ENCODE data around the gene DAB2IP.

Gene DAB2IP

DNA sequence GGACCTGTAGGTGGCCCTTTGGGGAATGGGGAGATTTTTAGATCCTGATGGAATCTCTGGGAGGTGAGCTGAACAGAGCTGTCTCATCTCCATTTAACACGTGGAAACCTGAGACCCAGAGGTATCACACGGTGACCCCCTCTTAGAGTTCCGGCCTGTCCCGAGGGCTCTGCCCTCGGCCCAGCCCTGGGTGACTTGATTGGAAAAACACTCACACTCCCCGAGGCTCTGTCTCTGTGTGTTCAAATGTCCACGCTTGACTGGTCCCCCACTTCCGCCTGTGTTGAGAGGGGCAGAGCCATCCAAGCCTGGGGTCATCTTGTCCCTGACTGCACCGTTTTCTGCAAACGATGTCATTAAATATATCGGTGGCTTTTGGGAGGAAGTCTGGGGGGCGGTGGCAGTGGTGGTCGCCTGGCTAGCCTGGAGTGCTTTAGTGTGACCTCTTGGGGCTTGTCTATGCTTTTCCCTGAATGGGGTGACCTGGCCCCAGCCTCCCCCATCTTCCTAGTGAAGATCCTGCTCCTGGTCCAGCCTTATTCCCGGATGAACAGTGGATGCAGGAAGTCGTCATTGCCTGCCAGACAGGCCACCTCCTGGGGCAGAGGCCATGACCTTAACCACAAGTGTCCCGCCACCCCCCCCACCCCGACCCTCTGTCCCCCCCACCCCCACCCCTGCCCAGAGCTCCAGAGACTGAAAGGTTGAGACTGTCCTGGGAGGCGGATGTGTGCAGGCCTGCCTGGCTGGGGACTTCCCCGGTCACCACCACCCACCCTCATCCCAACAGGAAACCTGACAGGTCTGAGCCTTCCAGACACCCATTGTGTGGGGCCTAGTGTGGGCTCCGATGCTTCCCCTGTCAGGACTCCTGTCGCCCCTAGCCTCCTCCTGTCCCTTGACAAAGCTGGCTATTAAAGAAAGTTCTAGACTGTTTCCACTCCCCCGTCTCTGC is 5.3 kb upstream of the DAB2IP start:
- DNase-seq = no peak

DNA sequence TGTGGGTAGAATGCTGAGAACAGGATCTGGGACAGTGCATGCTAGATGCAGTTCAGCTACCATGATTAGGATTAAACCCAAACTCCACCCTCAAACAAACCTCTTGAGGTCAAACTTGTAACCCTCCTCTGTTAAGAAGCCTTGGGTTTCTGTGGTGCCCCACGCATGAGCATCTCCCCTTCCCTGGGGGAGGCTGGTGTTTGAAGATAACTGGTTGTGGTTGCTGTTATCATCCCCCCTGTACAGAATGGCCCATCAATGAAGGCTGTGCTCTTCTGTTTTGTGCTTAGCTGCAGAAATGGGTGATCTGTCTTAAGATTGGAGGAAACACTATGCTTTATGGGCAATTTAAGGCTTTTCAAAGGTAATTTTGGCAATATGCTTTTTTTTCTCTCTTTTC is 4.4 kb upstream of the DAB2IP start:
- no peak for DNase-seq

- DNase-seq = no peak
Observed at GRCh38 chr9:121648172-121648571, 3.3 kb upstream of the DAB2IP start.

- DNase-seq = no peak
Observed at GRCh38 chr9:121648799-121649198, 2.6 kb upstream of the DAB2IP start.

DNA sequence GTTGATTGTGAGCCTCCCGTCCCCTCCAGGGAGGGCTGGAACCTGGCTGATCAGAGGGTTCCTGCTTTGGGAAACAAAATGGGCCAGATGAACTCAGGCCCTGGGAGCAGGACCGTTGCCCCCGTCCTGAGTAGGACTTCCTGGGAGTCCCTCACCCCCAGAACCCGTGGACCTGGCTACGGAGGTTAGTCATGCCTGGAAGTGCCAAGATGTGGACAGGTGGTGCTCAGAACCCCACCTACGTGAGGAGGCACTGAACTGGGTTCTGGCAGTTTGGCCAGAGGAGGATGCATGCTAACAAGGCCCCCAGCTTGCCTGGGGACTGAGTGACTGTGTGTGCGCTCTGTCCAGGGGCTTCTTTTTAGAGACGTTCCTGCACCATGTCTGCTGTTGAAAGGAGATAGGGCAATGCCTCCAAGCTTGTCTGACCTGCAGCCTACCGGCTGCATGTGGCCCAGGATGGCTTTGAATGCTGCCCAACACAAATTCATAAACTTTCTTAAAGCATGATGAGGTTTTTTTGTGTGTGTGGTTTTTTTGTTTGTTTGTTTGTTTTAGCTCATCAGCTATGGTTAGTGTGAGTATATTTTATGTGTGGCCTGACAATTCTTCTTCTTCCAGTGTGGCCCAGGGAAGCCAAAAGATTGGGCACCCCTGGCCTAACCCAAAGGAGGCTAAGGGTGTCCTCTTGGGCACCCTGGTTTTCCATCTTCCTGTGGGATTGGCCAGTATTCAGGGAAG is 1.8 kb upstream of the DAB2IP start:
- DNase-seq = no peak

DNA sequence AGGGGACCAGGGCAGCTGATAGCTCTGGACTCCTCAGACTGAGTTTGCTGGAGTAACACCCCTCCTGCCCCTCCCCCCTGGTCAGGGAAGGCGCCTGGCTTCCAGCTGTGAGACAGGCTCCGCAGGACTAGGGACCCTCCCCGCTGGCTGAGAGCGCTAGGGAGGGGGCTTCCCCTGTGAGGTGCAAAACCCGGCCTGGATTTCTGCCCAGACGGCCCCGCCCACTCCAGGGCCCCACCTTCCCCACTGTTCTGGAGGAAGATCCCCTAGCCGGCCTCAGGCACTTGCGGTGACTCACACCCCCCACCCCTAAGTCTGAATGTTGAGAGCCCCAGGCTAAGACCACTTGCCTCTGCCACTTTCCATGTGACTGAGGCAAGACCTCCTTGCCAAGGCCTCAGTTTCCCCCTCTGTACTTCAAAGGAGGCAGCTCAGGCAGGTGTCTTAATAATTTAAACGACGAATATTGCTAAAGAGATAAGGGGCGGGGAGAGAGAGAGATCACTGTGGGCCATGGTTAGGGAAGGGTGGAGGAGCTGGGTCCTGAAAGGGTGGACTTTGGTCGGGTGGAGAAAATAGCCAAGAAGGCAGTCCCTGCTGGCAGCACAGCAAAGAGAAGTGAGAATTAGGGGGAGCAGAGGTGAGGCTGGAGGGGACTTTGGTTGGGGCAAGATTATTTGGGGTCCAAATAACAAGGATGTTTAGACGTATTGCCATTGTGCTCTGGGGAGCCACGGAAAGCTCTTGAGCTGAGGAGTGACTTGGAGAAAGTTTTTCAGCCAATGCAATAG is 1.0 kb upstream of the DAB2IP start:
- no peak for DNase-seq

GRCh38 chr9:121651008-121651294 is 483 bp upstream of the DAB2IP start:
- no peak for DNase-seq

DNA sequence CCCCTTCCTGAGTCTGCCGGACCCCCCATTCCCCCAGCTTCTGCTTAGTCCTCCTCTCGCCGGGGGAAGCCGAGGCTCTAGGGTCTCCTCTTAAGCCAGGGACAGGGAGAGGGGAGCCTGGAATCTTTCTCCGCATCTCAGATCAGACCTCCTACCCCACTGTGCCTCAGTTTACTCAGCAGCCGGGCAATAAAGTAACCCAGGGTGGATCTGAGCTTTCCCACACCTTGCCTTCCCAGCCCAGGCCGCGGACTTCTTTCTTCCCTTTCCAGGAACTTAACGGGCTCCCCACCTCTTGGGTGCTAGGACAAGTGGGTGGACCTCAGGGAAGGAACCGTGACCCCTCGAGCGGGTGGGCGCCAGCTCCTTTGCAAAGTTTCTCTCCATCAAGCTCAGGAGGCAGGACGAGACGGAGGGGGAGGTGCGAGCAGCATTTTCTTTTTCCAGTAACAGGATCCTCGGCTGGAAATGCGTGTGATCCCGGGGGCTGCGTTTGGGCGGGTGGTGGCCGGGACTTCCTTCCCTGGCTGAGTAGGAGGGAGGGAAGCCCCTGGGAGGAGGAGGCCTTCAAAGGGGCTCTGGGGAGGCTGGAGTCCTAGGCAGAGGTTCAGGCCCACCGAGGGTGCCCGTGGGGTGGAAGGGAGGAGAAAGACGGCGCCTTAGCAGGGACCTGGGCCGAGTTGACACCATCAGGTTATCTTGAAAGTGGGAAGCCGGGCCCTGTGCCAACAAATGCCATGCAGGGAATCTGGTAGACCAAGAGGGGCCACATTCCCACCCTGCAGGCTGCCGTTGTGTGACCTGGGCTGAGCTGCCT is 795 bp downstream of the DAB2IP start:
- DNase-seq = no peak

- no peak for DNase-seq
Observed at GRCh38 chr9:121652838-121653231, 1.4 kb downstream of the DAB2IP start.

DNA sequence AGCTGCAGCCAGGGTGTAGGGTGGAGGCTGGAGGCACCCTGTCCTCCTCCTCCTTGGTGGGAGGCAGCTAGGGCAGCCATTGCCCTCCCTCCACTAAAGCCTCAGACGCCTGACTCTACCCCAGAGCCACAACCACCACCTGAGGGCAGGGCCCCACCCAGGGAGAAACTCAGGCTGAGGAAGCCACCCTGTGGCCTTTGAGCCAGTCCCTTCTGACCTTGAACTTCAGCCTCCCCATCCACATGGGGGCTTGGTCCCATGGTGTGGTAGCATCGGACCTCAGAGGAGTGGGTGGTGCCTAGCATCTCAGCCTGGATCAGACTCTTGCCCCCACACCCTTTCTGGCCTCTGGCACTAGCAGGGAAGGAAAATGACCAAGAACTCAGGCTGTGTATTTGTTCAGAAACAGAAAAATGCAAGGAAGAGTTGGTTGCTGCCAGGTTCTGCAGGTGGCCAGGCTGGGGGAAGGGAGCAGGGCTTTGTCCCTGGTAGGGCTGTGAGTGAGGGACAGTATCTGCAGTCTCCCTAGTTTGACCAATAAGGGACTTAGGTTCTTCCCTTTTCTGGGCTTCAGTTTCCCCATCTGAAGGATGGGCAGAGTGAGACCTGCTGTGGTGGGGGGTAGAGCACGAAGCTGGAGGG is 3.2 kb downstream of the DAB2IP start:
- no peak for DNase-seq

DNA sequence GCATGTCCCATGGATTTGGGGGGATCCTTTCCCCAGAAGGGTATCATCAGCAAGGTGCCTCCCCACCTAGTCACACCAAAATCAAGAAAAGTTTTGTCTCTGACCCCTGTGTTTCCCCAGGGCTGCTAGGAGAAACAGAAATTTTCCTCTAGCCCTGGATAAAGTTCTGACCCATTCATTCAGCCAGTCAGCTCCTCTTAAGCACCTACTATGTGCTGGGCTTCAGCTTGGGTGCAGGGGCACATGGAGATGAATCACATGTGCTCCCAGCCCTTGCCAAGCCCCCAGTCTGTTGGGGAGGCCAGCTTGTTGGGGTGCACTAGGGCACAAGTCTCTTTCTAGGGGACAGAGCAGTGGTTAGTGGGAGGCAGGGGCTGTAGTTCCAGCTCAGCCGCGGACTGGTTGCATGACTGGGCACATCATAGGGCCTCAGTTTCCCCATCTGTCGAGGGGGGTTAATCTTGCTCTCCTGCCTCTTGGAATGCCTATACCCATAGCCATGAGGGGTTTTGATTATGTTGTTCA is 3.9 kb downstream of the DAB2IP start:
- DNase-seq = no peak

DNA sequence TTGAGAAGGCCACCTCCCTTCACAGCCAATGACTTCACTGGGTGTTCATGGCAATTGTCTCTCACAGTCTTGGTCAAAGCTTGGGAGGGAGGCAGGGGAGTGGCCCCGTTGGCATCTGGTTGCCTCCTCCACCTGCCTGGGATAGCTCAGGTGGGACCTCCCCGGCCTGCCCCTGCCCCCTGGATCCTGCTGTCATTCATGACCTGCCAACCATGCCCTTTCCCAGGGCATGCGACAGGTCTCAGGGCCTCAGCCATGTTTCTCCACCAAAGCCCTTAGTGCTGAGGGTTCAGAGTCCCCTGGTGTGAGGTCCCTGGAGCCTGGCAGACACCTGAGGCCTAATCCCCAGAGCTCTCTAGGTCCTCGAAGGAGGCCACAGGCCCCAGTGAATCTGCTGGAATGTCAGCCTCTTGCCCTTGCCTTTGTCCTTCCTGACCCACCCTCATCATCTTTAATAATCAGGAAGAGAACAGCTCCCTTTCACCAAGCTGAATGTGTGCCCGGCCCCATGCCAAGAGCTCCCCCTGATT is 5.6 kb downstream of the DAB2IP start:
- no peak for DNase-seq

GRCh38 chr9:121658166-121658565 is 6.7 kb downstream of the DAB2IP start:
- DNase-seq = no peak

DNA sequence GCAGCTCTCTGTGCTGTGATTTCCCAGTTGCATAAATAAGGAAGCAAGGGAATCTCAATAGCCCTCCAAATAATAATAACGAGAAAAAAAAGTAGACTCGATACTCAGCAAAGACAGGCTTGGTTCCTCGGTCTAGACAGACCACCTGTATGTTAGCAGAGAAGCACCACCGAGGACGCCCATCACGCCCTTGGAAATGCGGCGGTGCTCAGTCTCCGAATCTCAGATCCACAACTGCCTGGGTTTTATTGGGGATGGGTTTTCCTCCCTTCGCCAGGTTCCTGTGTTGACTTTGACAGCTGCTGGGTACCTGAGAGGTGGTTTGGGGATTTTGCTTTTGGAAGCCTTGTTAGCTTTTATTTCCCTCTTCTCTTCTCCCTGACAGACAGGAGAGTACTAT is 7.2 kb downstream of the DAB2IP start:
- DNase-seq = no peak

DNA sequence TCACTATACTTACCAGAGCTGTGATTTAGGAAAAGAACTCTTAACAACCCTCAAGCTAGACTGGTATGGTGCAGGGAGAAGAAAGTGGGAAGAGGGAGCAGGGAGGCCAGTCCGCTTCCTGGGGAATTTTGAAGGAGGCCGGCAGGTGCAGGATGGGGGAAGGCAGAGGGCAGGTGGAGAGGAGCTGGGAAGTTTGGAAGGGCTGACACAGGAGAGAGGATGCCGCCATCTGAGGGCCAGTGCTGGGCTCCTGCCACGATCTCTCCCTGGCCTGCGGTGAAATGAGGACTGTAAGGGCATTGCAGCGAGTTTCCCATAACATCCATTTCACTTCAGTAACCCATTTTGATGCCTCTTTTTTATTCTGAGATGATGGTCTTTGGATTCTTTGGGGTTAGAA is 8.9 kb downstream of the DAB2IP start:
- DNase-seq = no peak

DNA sequence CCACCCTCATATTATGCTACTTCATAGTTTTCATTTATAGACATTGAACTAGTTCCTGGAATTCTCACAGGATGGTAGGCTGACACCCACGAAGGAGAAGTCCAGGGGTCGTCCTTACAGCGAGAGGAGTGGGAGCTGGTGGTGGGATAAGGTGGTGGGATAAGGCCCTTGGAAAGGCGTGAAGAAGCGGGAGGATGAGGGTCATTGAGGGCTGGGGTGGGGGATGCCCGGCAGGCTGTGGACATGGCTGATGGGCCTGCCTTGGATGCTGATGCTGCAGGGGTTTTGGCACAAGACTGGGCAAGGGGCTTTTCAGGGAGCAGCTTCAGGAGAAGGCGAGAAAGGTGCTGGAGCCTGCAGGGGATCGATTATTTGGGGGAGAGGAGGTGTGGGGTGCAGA is 9.4 kb downstream of the DAB2IP start:
- no peak for DNase-seq

GRCh38 chr9:121661328-121661727 is 9.9 kb downstream of the DAB2IP start:
- no peak for DNase-seq

DNA sequence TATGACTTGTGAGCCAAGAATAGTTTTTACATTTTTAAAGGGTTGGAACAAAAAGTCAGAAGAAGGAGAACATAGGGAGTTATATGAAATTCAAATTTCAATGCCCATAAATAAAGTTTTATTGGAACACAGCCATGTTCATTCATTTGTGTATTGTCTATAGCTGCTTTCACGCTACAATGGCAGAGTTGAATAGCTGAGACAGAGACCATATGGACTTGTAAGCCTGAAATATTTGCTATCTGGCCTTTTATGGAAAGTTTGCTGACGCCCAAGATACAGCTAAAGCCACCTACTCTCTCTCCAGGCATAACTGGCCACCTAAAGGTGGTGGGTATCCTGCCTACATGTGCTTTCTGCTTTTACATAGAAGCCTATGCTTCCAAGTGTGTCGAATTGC is 10.9 kb downstream of the DAB2IP start:
- DNase-seq = no peak

- DNase-seq = no peak
Observed at GRCh38 chr9:121662891-121663580, 11.6 kb downstream of the DAB2IP start.

GRCh38 chr9:121663591-121663990 is 12.2 kb downstream of the DAB2IP start:
- no peak for DNase-seq

DNA sequence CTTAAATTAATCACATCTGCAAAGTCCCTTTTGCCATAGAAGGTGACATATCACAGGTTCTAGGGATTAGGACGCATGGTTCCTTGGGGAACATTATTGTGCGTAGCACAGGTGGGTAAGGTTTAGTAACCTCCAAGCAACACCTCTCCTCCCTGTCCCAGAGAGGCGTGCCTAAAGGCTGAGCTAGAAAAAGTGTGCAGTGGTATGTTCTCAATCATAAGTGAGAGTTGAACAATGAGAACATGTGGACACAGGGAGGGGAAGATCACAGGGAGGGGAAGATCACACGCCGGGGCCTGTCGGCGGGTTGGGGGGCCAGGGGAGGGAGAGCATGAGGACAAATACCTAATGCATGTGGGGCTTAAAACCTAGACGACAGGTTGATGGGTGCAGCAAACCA is 14.9 kb downstream of the DAB2IP start:
- DNase-seq = no peak
